Measurements from ENCODE around the gene MNAT1. TPM values are rescaled to one million over a fixed set of nuclear protein-coding genes. Genes with fewer than 3 reads are reported as not detected.
A peak's percentile ranks its signal among the peaks of the same experiment; 100 is the strongest.

The MNAT1 gene
- total RNA-seq, 1 experiment from 2014 or later: 79.7 TPM

DNA sequence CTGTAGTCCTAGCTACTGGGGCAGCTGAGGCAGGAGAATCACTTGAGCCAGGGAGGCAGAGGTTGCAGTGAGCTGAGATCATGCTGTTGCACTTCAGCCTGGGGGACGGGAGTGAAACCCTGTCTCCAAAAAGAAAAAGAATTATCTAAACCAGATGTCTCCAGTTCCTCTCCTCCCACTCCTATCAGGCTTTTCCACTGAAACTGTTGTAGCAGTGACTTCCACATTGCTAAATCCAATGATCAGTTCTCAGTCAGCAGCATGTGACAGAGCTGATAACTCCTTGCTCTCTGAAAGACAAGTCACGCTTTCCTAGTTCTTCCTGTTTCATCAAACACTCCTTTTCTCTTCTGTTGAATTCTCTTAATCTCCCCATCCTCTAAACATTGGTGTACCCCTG is 255.0 kb downstream of the MNAT1 start:
- Histone ChIP-seq H3K9me2 (ENCODE audit: insufficient read depth) (no peaks in the 10 kb centered on the region), H3K4me3 (no peak overlapping the region), H3K4me1 (replicated peaks; ENCODE audit: insufficient read depth) (no peaks in the 10 kb centered on the region), H4K20me1 (ENCODE audit: insufficient read depth) (no peaks in the 10 kb centered on the region), H3K79me2 (ENCODE audit: low read depth) (no peaks in the 10 kb centered on the region), H2AFZ (no peak overlapping the region), H3F3A (ENCODE audit: insufficient read depth, low read depth) (no peaks in the 10 kb centered on the region), H3K36me3 (ENCODE audit: low read depth) (peaks cover 4% of the 10 kb centered on the region), H3K9me3 (ENCODE audit: insufficient read depth, low read depth) (no peaks in the 10 kb centered on the region), H3K27me3 (ENCODE audit: insufficient read depth, low read depth) (no peaks in the 10 kb centered on the region), H3K4me2 (no peak overlapping the region), H3K27ac (no peak overlapping the region)
- POLR2A ChIA-PET (ENCODE audit: unreplicated experiment): no interaction called here
- CTCF ChIA-PET: no interaction called here
- no peak for TF ChIP-seq EZH2 (IDR thresholded peaks at IDR 0.05; ENCODE audit: low read depth)
- TF ChIP-seq, protein P1, sequence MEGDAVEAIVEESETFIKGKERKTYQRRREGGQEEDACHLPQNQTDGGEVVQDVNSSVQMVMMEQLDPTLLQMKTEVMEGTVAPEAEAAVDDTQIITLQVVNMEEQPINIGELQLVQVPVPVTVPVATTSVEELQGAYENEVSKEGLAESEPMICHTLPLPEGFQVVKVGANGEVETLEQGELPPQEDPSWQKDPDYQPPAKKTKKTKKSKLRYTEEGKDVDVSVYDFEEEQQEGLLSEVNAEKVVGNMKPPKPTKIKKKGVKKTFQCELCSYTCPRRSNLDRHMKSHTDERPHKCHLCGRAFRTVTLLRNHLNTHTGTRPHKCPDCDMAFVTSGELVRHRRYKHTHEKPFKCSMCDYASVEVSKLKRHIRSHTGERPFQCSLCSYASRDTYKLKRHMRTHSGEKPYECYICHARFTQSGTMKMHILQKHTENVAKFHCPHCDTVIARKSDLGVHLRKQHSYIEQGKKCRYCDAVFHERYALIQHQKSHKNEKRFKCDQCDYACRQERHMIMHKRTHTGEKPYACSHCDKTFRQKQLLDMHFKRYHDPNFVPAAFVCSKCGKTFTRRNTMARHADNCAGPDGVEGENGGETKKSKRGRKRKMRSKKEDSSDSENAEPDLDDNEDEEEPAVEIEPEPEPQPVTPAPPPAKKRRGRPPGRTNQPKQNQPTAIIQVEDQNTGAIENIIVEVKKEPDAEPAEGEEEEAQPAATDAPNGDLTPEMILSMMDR (conservative IDR thresholded peaks at IDR 0.05): no peak
- DNase-seq: peak in 1 of 2 experiments; percentile 32
- no TSS peak for BruUV-seq (replicated peaks)
- intact Hi-C loops (cut with micrococcal nuclease; ENCODE audit: unreplicated experiment): no loop called here

DNA sequence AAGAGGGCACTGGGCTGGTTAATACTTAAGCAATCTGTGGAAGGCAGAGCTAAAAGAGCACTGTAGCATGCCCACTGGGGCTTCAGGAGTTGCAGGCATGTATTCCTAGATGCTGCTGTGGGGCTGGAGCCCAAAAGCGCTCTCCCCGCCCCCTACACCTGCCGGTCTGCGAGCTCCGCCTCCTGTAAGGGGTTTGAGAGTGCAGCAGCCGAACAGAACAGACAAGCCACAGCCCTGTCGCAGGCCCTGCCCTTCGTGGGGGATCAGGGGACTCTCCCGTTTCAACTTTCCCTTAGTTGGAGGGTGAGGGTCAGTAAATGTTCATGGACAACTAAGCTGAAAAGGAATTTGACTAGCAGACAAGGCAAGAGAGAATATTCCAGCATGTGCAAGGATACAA is 264.1 kb downstream of the MNAT1 start:
- H3K9me2 ChIP-seq (ENCODE audit: insufficient read depth): no peaks in the 10 kb centered on the region
- no TSS peak for BruUV-seq (replicated peaks)
- H3K4me1 ChIP-seq (replicated peaks; ENCODE audit: insufficient read depth): no peaks in the 10 kb centered on the region
- H3K9me3 ChIP-seq (ENCODE audit: insufficient read depth, low read depth): no peaks in the 10 kb centered on the region
- H3F3A ChIP-seq (ENCODE audit: insufficient read depth, low read depth): no peaks in the 10 kb centered on the region
- H4K20me1 ChIP-seq (ENCODE audit: insufficient read depth): no peaks in the 10 kb centered on the region
- ChIA-PET POLR2A (ENCODE audit: unreplicated experiment) (no interaction called here), CTCF (no interaction called here)
- no peaks in the 10 kb centered on the region for H3K36me3 ChIP-seq (ENCODE audit: low read depth)
- no peaks in the 10 kb centered on the region for H3K27me3 ChIP-seq (ENCODE audit: insufficient read depth, low read depth)
- no peak overlapping the region for H2AFZ ChIP-seq
- intact Hi-C loops (cut with micrococcal nuclease; ENCODE audit: unreplicated experiment): no loop called here
- no peak overlapping the region for H3K4me3 ChIP-seq
- H3K79me2 ChIP-seq (ENCODE audit: low read depth): no peaks in the 10 kb centered on the region
- TF ChIP-seq EZH2 (IDR thresholded peaks at IDR 0.05; ENCODE audit: low read depth): no peak
- TF ChIP-seq, protein P1 (conservative IDR thresholded peaks at IDR 0.05): no peak
- H3K4me2 ChIP-seq: no peak overlapping the region
- no peak overlapping the region for H3K27ac ChIP-seq
- DNase-seq: no peak

DNA sequence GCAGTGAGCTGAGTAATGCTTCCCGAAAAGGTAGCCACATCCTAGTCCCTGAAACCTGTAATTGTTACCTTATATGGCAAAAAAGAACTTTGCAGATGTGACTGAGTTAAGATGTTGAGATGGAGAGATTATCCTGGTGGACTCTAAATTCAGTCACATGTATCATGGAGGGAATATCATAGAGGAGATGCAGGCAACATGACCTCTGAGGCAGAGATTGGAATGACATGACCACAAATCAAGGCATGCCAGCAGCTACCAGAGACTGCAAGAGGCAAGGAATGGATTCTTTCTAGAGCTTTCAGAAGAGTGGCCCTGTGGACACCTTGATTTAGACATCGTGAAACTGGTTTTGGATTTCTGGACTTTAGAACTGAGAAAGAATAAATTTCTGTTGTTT is 265.0 kb downstream of the MNAT1 start:
- H3K79me2 ChIP-seq (ENCODE audit: low read depth): no peaks in the 10 kb centered on the region
- H3K27me3 ChIP-seq (ENCODE audit: insufficient read depth, low read depth): no peaks in the 10 kb centered on the region
- no peak overlapping the region for H3K4me2 ChIP-seq
- no peak overlapping the region for H2AFZ ChIP-seq
- BruUV-seq (replicated peaks): no TSS peak
- no peaks in the 10 kb centered on the region for H3F3A ChIP-seq (ENCODE audit: insufficient read depth, low read depth)
- H3K4me3 ChIP-seq: no peak overlapping the region
- no peak overlapping the region for H3K27ac ChIP-seq
- no peaks in the 10 kb centered on the region for H3K36me3 ChIP-seq (ENCODE audit: low read depth)
- ChIA-PET POLR2A (ENCODE audit: unreplicated experiment) (interaction anchor here (0.5 to 0.7 kb wide), 2 partner anchors 179 to 270 kb away, joined by 4 to 6 read pairs; no protein-coding TSS in a partner anchor), CTCF (no interaction called here)
- H3K4me1 ChIP-seq (replicated peaks; ENCODE audit: insufficient read depth): no peaks in the 10 kb centered on the region
- no peaks in the 10 kb centered on the region for H4K20me1 ChIP-seq (ENCODE audit: insufficient read depth)
- intact Hi-C loops (cut with micrococcal nuclease; ENCODE audit: unreplicated experiment): no loop called here
- H3K9me2 ChIP-seq (ENCODE audit: insufficient read depth): no peaks in the 10 kb centered on the region
- no peak for DNase-seq
- H3K9me3 ChIP-seq (ENCODE audit: insufficient read depth, low read depth): no peaks in the 10 kb centered on the region
- TF ChIP-seq, protein P1 (conservative IDR thresholded peaks at IDR 0.05): no peak
- TF ChIP-seq EZH2 (IDR thresholded peaks at IDR 0.05; ENCODE audit: low read depth): no peak

Measured in PC-9 (cell line).